ENCODE measurements around the gene KLK14. TPM values are rescaled to one million over a fixed set of nuclear protein-coding genes. Genes with fewer than 3 reads are reported as not detected.
A peak's percentile ranks its signal among the peaks of the same experiment; 100 is the strongest.

The KLK14 gene
- total and polyA plus RNA-seq, 2 experiments from 2014 or later, result not detected

- in situ Hi-C loops (cut with MboI), result no loop called here
- Histone ChIP-seq H4K20me1 (ENCODE audit: insufficient read depth) (no peaks in the 10 kb centered on the region), H3K27me3 (replicated peaks; ENCODE audit: insufficient read depth) (no peaks in the 10 kb centered on the region), H3K4me1 (ENCODE audit: insufficient read depth) (no peaks in the 10 kb centered on the region), H3K27ac (no peak overlapping the region), H3K79me2 (ENCODE audit: insufficient read depth) (no peaks in the 10 kb centered on the region), H3F3A (ENCODE audit: insufficient read depth) (no peaks in the 10 kb centered on the region), H3K9me2 (ENCODE audit: insufficient read depth) (no peaks in the 10 kb centered on the region), H3K9me3 (ENCODE audit: low read depth) (no peaks in the 10 kb centered on the region), H3K36me3 (ENCODE audit: low read depth) (no peaks in the 10 kb centered on the region), H3K4me3 (no peak overlapping the region), H3K4me2 (ENCODE audit: unreplicated experiment) (no peak overlapping the region), H3K9ac (no peak overlapping the region), H2AFZ (no peak overlapping the region)
- TF ChIP-seq EZH2phosphoT487 (IDR thresholded peaks at IDR 0.05; ENCODE audit: insufficient read depth, low read depth) (no peak), EZH2 (IDR thresholded peaks at IDR 0.05; ENCODE audit: insufficient read depth, poor library complexity, severe bottlenecking) (no peak)
- 67 to 77% methylated on average over 6 to 9 of the region's 9 CpGs for WGBS, 2 experiments (ENCODE audit: low coverage in 1 of 2, low lambda C conversion rate in 2 of 2, missing lambda C conversion rate in 2 of 2)
- no peak for DNase-seq
Measured at GRCh38 chr19:51124216-51124615, 41.5 kb upstream of the KLK14 start.

- no peaks in the 10 kb centered on the region for H3F3A ChIP-seq (ENCODE audit: insufficient read depth)
- H3K9me2 ChIP-seq (ENCODE audit: insufficient read depth), result no peaks in the 10 kb centered on the region
- no peak overlapping the region for H3K9ac ChIP-seq
- H4K20me1 ChIP-seq (ENCODE audit: insufficient read depth), result no peaks in the 10 kb centered on the region
- H3K79me2 ChIP-seq (ENCODE audit: insufficient read depth), result no peaks in the 10 kb centered on the region
- H3K27ac ChIP-seq, result no peak overlapping the region
- no peaks in the 10 kb centered on the region for H3K9me3 ChIP-seq (ENCODE audit: low read depth)
- H2AFZ ChIP-seq, result no peak overlapping the region
- no peaks in the 10 kb centered on the region for H3K36me3 ChIP-seq (ENCODE audit: low read depth)
- in situ Hi-C loops (cut with MboI), result no loop called here
- no peaks in the 10 kb centered on the region for H3K4me1 ChIP-seq (ENCODE audit: insufficient read depth)
- H3K27me3 ChIP-seq (replicated peaks; ENCODE audit: insufficient read depth), result no peaks in the 10 kb centered on the region
- DNase-seq, result no peak
- no peak for TF ChIP-seq EZH2 (IDR thresholded peaks at IDR 0.05; ENCODE audit: insufficient read depth, poor library complexity, severe bottlenecking)
- TF ChIP-seq EZH2phosphoT487 (IDR thresholded peaks at IDR 0.05; ENCODE audit: insufficient read depth, low read depth), result no peak
- H3K4me3 ChIP-seq, result no peak overlapping the region
- 67 to 73% methylated on average over 9 of the region's 9 CpGs for WGBS, 2 experiments (ENCODE audit: low coverage in 1 of 2, low lambda C conversion rate in 2 of 2, missing lambda C conversion rate in 2 of 2)
- no peak overlapping the region for H3K4me2 ChIP-seq (ENCODE audit: unreplicated experiment)
Measured at GRCh38 chr19:51123802-51124201, 41.1 kb upstream of the KLK14 start.

- Histone ChIP-seq H3K9me3 (ENCODE audit: low read depth) (no peaks in the 10 kb centered on the region), H3K9ac (no peak overlapping the region), H3K36me3 (ENCODE audit: low read depth) (no peaks in the 10 kb centered on the region), H3K4me3 (no peak overlapping the region), H3K79me2 (ENCODE audit: insufficient read depth) (no peaks in the 10 kb centered on the region), H3F3A (ENCODE audit: insufficient read depth) (no peaks in the 10 kb centered on the region), H3K4me1 (ENCODE audit: insufficient read depth) (no peaks in the 10 kb centered on the region), H4K20me1 (ENCODE audit: insufficient read depth) (no peaks in the 10 kb centered on the region), H3K9me2 (ENCODE audit: insufficient read depth) (no peaks in the 10 kb centered on the region), H3K4me2 (ENCODE audit: unreplicated experiment) (no peak overlapping the region), H2AFZ (no peak overlapping the region), H3K27ac (no peak overlapping the region), H3K27me3 (replicated peaks; ENCODE audit: insufficient read depth) (no peaks in the 10 kb centered on the region)
- DNase-seq, result no peak
- TF ChIP-seq EZH2 (IDR thresholded peaks at IDR 0.05; ENCODE audit: insufficient read depth, poor library complexity, severe bottlenecking), result no peak
- TF ChIP-seq EZH2phosphoT487 (IDR thresholded peaks at IDR 0.05; ENCODE audit: insufficient read depth, low read depth), result no peak
- 20 to 24% methylated on average over 6 of the region's 6 CpGs for WGBS, 2 experiments (ENCODE audit: low coverage in 1 of 2, low lambda C conversion rate in 2 of 2, missing lambda C conversion rate in 2 of 2)
- in situ Hi-C loops (cut with MboI), result no loop called here
Measured at GRCh38 chr19:51123381-51123800, 40.7 kb upstream of the KLK14 start.

GRCh38 chr19:51122112-51122981, 39.7 kb upstream of the KLK14 start:
- in situ Hi-C loops (cut with MboI), result no loop called here
- TF ChIP-seq EZH2phosphoT487 (IDR thresholded peaks at IDR 0.05; ENCODE audit: insufficient read depth, low read depth) (no peak), EZH2 (IDR thresholded peaks at IDR 0.05; ENCODE audit: insufficient read depth, poor library complexity, severe bottlenecking) (no peak)
- Histone ChIP-seq H3K9me3 (ENCODE audit: low read depth) (no peaks in the 10 kb centered on the region), H3K9me2 (ENCODE audit: insufficient read depth) (no peaks in the 10 kb centered on the region), H3K4me2 (ENCODE audit: unreplicated experiment) (no peak overlapping the region), H3F3A (ENCODE audit: insufficient read depth) (no peaks in the 10 kb centered on the region), H3K4me3 (no peak overlapping the region), H3K27ac (no peak overlapping the region), H3K9ac (no peak overlapping the region), H3K79me2 (ENCODE audit: insufficient read depth) (no peaks in the 10 kb centered on the region), H3K4me1 (ENCODE audit: insufficient read depth) (no peaks in the 10 kb centered on the region), H2AFZ (no peak overlapping the region), H3K36me3 (ENCODE audit: low read depth) (no peaks in the 10 kb centered on the region), H3K27me3 (replicated peaks; ENCODE audit: insufficient read depth) (peaks cover 3% of the 10 kb centered on the region; the same call in 1 of the 2 replicates), H4K20me1 (ENCODE audit: insufficient read depth) (no peaks in the 10 kb centered on the region)
- 56 to 64% methylated on average over 22 of the region's 22 CpGs for WGBS, 2 experiments (ENCODE audit: low coverage in 1 of 2, low lambda C conversion rate in 2 of 2, missing lambda C conversion rate in 2 of 2)
- DNase-seq, result peak; percentile 28
